ENCODE measurements around the gene ADARB2.

The ADARB2 gene

DNA sequence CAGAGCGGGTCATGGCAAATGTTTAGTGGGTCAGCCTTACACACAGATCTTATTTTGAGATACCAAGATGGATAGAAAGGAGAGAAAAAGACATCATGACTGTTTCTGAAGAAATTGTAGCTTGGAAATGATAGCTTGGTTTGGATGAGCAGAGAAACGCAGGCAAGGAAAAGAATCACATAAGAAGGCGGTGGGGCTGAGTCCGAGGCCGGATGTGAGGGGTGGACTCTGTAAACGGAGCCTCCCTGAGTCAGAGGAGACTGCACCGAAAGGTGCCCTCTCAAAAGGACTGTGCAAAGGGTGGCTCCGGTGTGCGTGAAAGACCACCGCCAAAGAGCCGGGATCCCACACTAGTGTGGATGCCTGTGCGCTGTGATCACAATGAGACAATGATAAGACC lies 53.7 kb downstream of the ADARB2 start:
- DNase-seq, result no peak

DNA sequence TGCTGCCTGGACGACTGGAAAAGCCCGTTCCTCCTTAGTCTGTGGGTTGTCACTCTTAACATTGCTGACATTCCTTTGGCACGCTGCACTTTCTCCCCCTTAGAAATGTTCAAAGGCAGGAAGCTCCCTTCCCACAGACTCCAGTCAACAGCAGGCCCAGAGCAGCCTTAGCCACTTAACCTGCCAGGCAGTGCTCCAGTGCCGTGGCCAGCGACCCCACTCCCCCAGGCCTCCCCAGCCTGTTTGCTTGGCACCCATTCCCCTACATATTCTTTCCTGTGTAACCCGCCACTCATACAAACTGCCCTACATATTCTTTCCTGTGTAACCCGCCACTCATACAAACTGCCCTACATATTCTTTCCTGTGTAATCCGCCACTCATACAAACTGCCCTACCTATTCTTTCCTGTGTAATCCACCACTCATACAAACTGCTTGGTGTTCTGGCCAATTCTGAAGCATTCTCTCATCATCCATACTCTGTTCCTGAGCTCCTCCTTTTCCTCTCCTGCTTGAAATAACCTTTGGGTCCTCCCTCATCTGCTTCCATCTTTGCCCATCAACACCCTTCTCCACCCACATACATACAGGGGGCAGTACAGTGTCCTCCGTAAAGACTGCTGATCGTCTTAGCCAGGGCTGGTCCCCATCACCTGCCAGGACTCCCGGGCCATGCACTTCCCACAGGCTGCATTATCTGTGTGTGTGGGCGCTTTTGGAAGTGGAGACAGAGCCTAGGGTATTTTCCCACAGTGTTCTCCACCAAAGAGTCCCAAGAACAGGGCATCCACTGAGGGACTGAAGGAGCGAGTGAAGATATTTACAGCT lies 57.3 kb downstream of the ADARB2 start:
- no peak for DNase-seq

DNA sequence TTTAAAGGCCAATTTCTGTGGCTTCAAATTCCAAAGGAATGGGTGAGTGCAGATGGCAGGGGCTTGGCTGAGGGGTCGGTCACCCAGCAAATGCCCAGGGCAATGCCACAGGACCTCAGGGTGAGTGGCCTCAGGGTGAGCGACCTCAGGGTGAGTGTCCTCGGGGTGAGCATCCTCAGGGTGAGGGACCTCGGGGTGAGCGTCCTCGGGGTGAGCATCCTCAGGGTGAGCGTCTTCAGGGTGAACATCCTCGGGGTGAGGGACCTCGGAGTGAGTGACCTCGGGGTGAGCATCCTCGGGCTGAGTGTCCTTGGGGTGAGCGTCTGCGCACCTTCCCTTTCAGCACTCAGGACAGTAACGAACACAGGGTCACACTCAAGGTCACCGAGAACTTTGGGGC lies 59.2 kb downstream of the ADARB2 start:
- DNase-seq, result no peak

DNA sequence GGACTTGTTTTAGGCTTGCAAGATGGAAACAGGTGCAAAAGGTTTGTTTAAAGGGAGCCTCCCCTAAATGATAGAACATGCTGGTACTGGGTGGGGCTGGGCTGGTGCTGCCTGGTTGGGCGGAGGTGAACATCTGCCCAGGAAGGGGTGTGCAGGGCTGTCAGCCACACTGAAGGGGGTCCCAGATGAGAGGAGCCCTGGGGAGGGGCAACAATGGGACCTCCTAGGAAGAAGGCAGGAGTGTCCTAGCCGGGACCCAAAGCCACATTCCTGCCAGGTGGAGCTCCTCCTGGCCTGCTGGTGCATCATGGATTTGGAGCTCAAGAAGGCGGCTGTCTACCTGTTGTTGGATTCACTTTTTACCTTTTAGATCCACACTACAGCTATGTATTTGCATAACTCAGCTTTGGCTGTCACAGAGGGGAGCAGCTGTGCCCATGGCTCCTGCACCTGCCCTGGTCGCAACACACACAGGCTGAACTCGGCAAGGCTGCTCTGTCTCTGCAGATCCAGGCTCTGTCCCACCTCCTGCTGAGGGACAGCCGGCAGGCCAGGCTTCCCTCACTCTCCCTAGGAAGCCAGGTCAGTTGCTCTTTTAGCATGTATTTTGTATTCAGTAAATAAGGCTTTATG lies 59.9 kb downstream of the ADARB2 start:
- no peak for DNase-seq

DNA sequence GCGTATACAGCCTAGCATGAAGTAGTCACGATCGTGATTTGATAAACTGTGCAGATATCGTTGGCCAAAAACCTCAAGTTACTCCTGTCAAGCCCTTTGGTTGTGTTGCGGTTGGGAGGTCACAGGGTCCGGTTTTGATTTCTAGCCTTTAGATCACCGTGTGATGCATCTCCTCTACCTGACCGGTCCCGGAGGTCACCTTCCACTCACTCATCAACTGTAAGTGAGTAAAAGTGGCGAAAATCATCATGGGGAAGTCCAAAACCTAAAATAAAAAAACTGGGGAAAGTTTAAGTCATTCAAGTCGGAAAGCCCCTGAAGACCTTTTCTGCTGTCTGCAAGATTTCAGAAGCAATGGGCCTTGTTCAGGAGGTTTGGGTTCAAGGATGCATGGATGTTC lies 62.8 kb downstream of the ADARB2 start:
- no peak for DNase-seq

DNA sequence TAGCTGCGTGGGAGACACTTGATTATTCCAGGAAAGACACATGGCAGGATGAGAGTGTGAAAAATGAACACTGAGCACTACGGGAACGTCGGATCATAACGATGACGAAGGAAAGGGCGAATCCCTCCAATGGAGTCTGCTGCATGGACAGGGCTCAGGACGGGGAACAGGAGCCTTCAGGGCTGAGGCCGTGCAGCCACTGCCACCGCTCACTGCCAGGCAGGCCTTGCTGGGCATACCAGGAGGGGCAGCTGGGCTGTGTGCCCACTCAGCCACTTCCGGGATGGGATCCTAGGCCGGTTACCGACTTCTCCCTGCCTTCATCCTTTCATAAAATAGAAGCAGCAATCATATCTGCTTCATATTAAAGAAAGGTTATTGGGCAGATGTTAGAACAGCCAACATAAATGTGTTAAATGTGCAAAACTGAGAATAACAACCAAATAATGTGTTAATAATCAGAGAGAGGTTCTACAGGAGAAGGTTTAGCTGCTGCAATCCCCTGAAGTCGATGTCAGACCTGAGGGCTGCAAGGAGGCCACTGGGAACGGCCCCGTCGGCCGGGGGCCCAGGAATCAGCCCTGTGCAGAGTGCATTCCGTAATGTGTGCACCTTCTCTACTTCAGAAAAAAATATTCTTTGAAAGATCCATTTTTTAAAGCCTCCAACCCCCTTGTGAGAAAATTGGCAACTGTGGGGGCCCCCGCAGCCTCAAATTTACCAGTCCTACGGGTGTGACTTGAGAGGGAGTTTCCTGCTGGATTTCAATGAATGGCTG lies 63.6 kb downstream of the ADARB2 start:
- DNase-seq, result no peak

DNA sequence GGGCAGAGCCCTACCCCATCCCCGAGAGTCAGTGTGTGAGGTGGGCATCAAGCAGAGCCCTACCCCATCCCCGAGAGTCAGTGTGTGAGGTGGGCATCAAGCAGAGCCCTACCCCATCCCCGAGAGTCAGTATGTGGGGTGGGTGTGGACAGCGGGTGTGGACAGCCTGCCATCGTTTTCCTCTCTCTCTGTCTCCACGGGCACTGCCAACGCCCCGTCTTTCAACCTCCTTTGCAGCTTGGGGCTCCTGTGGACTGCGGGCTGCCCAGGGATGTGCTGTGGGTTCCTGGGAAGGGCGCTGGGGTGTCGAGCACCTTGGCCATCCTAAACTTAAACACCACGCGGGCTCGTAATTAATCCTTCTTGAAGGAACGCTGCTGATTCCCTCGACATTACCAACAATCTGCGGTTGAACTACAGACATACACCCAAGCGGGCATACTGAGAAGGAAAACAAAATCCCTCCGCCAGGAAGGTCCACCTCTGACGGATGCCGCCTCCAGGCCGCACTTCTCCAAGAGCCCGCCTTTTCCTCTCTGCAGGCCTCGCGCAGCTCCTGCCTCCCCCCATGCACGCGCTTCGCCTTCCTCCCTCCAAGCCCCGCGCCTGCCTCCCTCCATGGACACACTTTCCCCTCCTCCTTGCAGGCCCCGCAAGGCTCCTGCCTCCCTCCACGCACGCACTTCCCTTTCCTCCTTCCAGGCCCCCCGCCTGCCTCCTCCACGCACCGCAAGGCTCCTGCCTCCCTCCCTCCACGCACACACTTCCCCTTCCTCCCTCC lies 65.1 kb downstream of the ADARB2 start:
- no peak for DNase-seq

DNA sequence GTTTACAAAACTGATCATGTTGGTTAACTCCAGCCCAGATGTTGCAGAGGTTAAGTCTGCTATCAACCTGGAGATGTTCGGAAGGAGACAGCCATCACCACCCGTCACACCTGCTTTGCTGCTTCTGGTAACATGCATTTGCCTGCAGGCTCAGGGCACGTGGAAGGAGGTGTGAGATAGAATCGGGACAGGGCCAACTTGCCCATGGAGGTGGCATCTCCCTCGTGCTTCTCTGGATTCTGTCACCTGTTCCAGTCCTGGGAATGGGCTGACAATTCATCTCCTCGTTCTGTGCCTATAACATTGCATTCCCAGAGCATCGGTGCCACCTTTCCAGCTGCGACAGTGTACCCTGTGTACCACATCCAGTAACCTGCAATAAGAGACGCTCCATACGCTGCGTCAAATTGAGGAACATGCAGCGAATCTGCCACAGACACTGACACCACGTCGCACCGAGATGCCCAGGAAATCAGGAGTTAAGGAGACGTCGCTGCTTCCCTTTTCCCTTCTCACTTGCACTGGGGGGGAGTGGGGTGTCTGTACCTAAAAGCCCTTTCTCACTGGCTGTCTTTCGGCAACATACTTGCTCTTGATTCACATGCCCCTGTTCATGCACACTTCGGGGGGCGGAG lies 65.8 kb downstream of the ADARB2 start:
- no peak for DNase-seq

DNA sequence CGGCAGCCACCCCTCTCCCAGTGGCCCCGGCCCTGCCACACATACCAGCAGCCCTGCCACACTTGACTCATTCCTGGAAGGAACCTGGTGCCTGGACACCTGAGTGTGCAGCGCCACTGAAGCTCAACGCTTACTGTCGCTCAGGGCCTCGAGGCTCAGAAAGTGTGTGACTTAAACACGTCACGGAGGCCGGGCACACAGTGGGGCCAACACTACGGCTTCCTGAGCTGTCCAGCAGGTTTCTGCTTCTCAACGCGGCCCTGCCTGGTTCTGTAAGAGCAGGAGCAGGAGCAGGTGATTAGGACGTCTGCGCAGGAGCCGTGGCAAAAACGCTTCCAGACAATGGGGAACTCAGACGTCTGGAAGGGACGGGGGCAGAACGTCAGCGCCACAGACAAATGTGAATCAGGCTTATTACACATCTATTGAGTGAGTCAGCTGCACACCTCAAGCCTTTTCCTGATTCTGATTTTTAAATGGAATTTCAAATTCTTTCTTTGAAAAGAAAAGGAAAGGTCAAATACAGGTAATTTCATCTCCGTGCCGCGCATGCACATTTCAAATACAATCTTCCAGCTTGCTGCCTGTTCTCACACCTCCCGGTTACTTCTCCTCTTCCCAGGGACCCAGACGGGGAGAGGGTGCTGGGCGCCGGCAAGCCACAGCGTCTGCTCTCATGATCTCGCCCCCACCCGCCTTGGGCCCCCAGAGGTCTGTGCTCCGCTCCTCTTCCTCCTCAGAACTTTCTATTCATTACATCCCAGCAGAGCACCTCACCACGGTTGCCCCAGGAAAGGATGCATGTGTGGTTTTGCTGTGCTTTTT lies 66.6 kb downstream of the ADARB2 start:
- DNase-seq, result no peak

DNA sequence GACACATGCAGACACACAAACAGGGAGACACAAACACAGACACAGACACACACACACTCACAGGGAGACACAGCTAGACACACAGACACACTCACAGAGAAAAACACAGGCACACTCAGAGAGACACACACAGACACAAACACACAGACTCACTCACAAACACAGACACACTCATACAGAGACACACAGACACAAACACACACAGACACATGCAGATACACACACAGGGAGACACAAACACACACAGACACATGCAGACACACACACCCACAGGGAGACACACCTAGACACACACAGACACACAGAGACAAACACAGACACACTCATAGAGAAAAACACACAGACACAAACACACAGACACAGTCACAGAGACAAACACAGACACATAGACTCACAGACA lies 67.9 kb downstream of the ADARB2 start:
- DNase-seq, result no peak

DNA sequence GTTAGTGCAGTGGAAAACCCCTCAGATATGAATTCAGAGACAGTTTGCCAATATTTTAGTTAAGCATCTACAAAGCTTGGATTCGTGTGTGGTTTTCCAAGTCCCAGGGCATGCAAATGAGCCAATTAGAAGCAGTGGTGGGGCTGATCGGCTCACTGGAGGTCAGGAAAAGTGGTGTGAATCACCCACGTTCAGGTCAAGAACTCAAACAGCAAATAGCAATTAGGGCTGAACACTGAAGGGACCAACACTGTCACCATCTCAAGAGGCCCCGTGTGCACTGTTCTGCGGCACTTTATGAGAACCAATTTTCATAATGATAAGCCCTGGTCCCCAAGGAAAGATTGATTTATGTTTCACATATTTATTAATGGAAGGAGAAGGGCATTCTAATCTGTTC lies 68.9 kb downstream of the ADARB2 start:
- DNase-seq, result no peak

DNA sequence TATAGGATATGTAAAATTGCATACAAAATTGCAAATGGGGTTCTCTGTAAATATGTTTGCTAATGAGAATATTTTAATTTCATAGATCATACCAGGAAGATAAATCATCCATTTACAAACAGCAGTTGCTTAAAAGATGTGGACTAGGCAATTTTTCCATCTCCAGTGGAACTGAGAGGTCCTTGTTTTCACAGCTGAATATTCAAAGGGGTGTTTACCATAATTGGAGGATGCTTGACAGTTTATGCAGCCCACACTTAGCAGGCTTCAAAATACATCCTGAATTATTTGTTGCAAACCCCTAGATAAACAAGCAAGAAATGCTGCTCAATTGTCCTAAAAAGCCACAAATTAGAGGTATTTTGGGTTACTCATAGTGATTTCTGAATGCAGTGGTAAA lies 69.9 kb downstream of the ADARB2 start:
- no peak for DNase-seq

DNA sequence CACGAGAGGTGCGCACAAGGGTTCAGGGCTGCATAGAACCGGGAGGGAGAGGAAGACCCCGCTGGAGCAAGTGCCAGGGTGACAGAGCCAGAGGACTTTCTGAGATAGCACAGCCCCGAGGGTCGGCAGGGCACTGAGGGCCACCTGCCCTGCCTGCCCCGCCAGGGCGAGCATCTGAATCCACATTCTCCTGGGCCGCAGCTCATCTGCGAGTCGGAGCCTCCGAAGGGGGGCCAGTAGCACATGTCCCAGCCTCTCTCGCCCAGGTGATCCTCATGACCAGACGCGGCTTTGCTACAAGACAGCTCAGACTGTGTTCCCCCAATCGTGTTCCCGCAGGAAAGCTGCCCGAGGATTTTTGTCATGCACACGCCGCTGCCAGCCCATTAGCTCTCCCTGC lies 71.2 kb downstream of the ADARB2 start:
- no peak for DNase-seq

DNA sequence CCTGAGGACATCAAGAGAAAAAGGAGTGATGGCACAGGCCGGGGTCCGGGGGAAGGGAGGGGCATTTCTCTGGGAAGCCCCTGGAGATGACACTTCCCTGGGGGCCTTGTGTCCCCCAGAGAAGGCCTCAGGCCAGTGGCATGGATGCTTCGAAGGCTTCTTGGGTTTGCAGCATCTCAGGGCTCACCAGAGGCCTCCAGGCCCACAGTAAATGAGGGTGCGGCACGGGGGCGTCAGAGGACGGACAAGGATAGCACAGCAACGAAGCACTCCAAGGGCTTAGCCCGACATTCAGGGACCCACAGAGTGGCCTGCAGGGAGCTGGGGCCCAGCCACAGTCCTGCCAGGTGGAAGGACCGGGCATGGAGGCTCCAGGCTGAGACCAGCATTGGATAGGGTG lies 71.6 kb downstream of the ADARB2 start:
- no peak for DNase-seq

DNA sequence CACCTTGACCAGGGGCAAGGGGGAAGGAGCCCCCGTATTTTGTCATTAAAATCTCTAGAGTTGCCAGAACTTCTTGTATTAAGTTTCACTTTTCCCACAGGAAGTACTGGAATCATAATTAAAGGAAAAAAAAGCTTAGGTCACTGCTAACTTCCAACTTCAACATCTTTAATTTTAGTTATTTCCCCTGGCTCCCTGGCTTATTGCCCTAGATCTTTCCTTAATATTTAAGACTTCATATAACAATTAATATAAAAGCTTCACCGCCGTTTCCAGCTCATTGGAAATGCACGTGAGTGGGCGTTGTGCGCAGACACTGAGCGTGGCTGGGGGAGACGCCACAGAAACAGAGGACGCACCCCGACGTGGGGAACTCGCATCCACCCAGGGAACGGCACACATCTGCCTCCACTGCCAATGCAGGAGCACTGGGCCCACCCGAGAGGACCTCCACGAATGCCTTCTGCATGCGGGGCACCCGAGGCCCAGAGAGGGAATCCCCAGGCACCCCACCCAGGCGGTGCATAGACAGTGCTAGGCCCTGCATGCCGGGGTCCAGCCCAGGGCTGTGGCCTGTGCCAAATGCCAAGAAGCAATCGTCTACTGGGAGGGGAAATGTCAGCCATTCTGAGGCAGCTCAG lies 72.2 kb downstream of the ADARB2 start:
- DNase-seq, result no peak

DNA sequence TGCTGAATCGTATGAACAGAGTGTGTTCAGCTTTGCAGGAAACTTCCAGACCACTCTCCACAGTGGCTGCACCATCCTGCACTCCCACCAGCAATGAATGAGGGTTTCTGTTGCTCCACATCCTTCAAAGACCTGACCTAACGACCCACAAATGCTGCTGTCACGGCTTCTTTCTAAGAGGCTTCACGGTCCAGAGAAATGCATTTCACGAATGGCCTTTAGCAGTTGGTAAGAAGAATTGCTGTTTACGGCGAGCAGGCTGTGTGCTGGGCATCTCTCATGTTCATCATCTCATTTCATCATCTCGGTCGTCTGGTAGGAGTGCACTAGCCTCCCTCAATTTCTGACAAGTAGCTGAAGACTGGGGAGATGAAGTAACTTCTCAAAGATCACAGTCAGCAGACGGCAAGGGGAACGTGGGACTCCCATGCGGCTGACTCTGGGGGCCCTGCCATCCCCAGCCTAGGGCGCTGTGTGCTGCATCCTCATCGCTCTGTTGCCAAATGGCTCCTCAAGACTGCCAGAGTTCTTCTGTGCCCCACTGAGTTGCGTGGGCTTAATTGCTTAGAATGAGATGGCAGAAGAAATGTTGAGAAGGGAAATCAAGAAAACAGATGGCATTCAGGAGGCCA lies 72.9 kb downstream of the ADARB2 start:
- DNase-seq, result no peak

DNA sequence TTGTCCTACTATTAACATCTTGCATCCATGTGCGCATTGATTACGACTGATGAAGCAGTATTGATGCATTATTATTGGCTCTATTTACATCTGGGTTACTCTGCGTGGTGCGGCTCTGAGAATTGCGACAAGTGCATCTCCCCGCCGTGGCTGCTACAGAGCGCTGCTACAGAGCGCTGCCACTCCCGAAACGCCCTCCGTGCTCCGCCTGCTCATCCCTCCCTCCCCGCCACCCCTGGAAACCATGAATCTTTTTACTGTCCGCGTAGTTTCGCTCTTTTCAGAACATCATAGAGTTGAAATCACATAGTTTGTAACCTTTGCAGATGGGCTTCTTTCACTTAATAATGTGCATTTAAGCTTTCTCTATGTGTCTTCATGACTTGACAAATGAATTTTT lies 74.1 kb downstream of the ADARB2 start:
- no peak for DNase-seq

DNA sequence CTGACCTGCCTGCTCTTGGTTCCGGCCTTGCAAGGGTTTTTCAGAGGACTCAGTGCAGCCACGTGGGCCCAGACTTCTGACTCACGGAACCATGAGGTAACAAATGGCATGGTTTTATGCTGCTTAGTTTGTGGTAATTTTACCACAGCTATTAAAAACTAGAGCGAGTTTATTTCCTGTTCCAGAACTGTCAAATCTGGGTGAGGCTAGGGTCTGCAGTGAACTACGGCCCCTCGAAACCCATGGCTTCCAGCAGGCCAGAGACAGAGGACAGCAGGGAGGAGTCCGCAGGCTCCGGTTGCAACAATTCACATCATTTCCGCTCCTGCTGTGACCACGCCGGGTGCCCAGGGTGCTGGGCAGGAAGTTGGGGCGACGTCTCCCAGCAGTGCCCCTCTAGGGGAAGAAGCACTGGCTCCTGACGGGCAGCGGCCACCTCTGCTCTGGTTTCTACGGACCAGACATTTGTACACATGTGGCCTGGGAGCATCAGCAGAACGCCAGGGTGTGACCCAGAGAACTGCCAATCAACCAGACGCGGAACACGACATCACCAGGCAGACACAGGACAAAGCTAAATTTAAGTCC lies 74.8 kb downstream of the ADARB2 start:
- no peak for DNase-seq

DNA sequence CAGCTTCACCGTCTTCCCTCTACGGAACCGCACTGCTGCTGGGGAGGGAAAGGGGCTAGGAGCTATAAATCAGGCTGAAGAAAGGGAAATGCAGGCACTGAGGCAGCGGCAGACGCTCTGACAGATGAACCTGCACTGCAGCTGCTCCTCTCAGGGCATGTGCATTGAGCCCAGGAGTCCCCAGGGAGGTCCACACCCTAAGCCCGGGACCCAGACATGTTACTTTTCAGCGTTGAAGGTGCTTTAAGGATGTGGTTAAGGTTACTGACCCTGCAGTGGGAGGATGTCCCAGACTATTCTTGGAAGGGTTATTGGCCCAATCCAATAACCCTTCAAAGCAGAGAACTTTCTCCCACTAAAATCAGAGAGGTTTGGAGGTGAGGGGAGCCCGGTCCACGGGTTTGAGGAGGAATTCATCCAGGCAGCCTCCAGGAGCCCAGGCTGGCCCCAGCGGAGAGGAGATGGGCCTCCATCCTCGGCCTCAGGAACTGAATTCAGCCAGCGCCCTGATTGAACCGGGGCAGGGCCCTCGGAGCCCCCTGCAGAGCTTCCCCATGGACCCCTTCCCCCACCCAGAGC lies 75.4 kb downstream of the ADARB2 start:
- no peak for DNase-seq

DNA sequence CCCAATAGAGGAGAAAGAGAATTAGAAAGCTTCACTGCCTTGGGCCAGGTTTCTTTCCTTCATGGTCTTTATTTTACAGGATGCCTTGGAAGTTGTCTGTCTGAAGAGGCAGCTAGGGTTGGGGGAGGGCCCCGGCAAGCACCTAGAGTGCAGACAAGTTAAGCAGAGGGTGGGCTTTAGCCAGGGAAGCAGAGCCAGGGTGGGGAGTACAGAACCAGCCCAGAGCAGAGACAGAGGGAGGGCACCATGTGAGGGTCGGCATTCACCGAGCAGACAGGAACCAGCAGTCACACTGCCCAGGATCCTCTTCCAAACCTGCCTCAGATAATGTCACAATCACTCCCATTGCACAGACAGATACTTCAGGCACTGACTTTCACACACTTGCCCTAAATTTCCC lies 75.9 kb downstream of the ADARB2 start:
- no peak for DNase-seq

All from NCI-H2081 treated with DMSO at 0.1 percent for 48 hours (cell line).